Subcutaneous adipose tissue (tissue), 4 donors: ENCODE results near the gene A1CF. TPM values are rescaled to one million over a fixed set of nuclear protein-coding genes. Genes with fewer than 3 reads are reported as not detected.

Experiments used
- total RNA-seq, 4 donors: library from RNA; depleted of rRNA; stranded (reverse); fragments of >200 nt; gene quantifications; one replicate each; pipeline ENCODE4 v1.1.0, GENCODE V29; 2016
- TF ChIP-seq, protein P1 (sequence below): fragments of 450-650 bp; IDR thresholded peaks from one replicate; pipeline ENCODE4 v1.5.1; 2016; ENCODE audit warnings: low read depth, mild to moderate bottlenecking, control low read depth, antibody characterized with exemption, moderate library complexity

The A1CF gene
- total RNA-seq, 4 donors from 2014 or later: not detected

DNA sequence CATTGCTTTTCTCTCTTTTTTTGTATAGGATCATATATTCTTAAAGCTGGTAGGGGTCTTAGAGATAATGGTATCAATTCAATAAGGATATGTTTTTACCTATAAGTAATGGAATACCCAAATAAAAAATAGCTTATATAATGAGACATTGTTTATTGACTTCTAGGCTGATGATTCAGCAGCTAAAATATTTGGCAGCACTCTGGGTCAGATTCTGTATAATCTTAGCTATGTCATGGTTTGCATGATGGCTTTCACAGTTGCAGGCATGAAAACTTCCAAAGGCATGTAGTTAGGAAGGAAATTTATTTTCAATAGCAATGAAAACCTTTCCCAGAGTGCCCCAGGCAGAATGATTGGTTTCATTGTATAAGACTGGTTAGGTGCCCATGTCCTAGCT, 32.1 kb upstream of the A1CF start:
- TF ChIP-seq, protein P1, sequence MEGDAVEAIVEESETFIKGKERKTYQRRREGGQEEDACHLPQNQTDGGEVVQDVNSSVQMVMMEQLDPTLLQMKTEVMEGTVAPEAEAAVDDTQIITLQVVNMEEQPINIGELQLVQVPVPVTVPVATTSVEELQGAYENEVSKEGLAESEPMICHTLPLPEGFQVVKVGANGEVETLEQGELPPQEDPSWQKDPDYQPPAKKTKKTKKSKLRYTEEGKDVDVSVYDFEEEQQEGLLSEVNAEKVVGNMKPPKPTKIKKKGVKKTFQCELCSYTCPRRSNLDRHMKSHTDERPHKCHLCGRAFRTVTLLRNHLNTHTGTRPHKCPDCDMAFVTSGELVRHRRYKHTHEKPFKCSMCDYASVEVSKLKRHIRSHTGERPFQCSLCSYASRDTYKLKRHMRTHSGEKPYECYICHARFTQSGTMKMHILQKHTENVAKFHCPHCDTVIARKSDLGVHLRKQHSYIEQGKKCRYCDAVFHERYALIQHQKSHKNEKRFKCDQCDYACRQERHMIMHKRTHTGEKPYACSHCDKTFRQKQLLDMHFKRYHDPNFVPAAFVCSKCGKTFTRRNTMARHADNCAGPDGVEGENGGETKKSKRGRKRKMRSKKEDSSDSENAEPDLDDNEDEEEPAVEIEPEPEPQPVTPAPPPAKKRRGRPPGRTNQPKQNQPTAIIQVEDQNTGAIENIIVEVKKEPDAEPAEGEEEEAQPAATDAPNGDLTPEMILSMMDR: no peak

- TF ChIP-seq, protein P1: no peak
Observed at GRCh38 chr10:50909334-50910014, 24.0 kb upstream of the A1CF start.

DNA sequence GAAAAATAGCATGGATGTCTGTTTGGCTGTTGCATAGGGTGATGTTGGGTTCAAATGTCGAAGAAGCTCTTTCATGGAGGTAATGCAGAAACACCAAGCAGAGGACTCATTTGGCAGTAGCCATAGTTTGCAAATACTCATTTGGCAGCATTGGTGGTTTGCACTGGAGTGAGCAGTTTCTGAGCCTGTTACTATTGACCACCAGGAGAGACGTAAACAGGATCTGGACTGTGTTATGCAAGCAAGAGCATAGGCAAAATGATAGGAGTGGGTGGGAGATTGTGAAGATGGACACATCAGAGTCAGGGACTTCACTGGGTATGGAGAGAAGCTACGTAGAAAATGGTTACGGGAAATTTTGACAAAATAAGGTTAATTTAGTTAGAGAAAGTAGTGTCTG, 22.9 kb upstream of the A1CF start:
- TF ChIP-seq, protein P1: no peak

DNA sequence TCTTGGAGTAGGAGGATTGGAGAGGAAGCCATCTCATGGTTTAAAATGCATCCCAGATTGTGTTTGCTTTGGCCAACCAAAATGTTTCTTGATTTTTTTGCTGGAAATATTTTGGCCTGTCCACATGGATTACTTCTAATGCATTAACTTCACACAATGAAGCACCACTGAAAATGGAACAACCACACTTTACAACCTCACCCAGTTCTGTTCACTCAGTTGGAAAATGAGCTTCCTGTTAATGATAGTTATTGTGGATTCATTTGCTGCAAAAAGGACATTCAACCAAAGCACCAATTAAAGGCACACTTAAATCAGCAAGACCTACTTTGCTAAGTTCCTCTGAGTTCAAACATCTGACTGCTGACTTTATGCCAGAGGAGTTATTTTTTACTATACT, 11.3 kb upstream of the A1CF start:
- TF ChIP-seq, protein P1: no peak

DNA sequence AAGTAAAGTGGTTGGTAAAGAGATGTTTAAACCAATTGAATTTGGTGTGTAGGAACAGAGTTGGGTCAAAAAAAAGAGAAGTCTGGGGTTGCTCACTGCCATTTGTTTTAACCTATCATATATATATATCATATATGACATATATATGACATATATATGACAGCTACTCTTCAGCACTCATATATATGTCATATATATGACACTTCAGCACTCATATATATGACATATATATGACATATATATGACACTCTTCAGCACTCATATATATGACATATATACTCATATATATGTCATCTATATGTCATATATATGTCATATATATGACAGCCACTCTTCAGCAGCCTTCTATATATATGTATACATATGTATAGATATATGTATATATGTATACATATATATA, 8.9 kb upstream of the A1CF start:
- TF ChIP-seq, protein P1: no peak

- TF ChIP-seq, protein P1: no peak
Observed at GRCh38 chr10:50892467-50892866, 7.0 kb upstream of the A1CF start.

- TF ChIP-seq, protein P1: no peak
Observed at GRCh38 chr10:50884302-50884701, 1.1 kb downstream of the A1CF start.
